ENCODE results near the gene CCT7.

- no peak for TF ChIP-seq CTCF (conservative IDR thresholded peaks at IDR 0.05; ENCODE audit: low read depth, low read length)
- no peak for TF ChIP-seq EZH2phosphoT487 (IDR thresholded peaks at IDR 0.05; ENCODE audit: borderline replicate concordance, low read length)
These were observed 17.1 kb downstream of the CCT7 start for GRCh38 chr2:73250872-73251846.

All from PC-3 (cell line).